GM21576 (cell line): ENCODE measurements around the gene PMPCA.

Source experiments
- ATAC-seq: cut with Tn5 transposase; IDR thresholded peaks from one replicate; pipeline ENCODE4 v1.9.1; 2021; ENCODE audit warnings: mild to moderate bottlenecking, moderate library complexity; ENCODE audit not compliant: unreplicated experiment

PMPCA gene, protein sequence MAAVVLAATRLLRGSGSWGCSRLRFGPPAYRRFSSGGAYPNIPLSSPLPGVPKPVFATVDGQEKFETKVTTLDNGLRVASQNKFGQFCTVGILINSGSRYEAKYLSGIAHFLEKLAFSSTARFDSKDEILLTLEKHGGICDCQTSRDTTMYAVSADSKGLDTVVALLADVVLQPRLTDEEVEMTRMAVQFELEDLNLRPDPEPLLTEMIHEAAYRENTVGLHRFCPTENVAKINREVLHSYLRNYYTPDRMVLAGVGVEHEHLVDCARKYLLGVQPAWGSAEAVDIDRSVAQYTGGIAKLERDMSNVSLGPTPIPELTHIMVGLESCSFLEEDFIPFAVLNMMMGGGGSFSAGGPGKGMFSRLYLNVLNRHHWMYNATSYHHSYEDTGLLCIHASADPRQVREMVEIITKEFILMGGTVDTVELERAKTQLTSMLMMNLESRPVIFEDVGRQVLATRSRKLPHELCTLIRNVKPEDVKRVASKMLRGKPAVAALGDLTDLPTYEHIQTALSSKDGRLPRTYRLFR

GRCh38 chr9:136410500-136411287 lies at the start of gene PMPCA, which contains the start of gene ENTR1:
TSS of gene PMPCA (plus strand) at chr9:136410658. CDS start at chr9:136410669, 11 bp downstream.
TSS of gene ENTR1 (minus strand) at chr9:136410614. CDS start at chr9:136410397, 217 bp downstream.
- ATAC-seq = peak; percentile 84

GRCh38 chr9:136361047-136361753 lies 49.3 kb upstream of the PMPCA start:
- ATAC-seq = no peak

DNA sequence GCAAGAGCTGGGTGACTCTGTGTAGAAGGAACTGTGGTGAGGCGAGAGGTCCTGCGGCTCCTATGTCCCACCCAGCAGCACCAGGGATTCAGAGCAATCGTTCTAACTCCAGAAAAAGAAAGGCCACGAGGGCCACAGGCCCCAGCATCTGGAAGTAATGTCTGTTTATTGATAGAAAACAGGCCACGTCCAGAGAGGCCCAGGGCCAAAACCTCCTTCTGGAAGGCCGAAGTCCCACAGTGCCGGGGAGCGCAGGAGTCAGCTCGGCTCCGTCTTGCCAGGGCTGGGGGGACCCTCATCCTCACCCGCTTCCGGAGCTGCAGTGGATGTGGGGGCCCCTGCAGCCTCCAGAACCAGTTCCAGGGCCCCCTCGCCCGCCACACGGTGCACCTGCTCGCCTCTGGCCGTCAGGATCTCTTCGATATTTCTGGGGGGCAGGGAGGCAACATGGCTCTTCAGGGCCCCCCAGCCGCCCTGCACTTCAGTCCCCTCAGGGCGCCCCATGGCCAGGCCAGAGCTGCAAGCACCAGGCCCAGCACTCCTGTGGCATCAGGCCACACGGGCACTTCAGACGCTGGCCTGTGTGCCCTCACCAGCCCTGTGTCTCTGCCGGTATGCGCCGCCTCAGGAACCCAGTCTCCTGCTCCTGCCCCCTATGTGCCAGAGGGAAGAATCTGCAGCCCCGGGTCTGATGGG lies 48.6 kb upstream of the PMPCA start:
- no peak for ATAC-seq

DNA sequence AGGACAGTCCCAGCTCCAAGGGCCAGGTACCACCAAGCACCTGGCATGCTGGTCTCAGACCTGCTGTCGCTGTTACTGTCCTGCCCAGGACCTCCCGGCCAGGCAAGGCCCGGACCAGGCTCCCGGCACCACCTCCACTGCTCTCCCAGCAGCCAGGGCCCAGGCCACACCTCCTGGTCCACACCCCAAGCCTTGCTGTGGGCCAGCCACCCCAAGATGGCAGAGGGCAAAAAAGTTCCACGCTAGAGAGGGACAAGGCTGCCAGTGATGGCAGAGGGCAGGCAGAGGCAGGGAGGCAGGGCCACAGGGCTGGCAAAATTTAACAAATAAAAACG lies 48.0 kb upstream of the PMPCA start:
- ATAC-seq = no peak

DNA sequence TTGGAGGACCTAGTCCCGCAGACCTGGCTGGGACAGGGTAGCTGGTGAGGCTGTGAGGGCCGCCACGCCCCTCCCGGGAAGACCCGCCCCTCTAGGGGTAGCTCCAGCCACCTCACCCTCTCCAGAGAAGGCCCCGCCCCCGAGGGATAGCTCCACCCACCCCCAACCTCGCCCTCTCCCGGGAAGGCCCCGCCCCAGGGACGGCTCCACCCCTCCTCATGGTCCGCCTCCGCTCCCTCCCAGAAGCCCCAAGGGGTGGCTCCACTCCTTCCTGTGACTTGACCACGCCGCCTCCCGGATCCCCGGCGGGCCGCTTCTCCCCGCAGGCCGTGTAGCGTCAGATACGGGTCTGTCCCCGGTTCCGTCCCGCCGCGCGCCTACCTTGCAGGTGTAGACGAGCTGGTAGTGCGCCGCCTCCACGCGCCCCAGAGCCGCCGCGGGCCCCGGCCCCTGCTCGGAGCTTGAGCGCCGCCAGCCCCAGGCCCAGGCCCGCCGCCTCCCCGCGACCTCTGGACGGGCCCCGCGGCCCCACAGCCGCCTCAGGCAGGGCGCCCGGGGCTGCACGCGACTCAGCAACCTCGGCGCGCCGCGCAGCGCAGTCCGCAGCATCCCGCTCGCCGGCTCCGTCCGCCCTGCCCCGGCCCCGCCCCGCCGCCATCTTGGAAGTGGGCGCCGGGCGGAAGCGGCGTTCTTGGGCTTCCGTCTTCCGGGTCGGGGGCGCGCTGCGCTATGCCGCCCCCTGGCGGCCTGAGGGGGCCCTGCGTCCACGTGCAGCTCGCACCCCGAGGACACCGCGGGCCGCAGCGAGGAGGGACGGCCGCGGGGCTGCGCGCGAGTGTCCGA lies 47.1 kb upstream of the PMPCA start, which contains the start of gene DNLZ:
DNLZ (minus strand) TSS at position 639 of the 843 bp plus-strand sequence; CDS start at position 609, 30 bp downstream.
- ATAC-seq = peak; percentile 76

DNA sequence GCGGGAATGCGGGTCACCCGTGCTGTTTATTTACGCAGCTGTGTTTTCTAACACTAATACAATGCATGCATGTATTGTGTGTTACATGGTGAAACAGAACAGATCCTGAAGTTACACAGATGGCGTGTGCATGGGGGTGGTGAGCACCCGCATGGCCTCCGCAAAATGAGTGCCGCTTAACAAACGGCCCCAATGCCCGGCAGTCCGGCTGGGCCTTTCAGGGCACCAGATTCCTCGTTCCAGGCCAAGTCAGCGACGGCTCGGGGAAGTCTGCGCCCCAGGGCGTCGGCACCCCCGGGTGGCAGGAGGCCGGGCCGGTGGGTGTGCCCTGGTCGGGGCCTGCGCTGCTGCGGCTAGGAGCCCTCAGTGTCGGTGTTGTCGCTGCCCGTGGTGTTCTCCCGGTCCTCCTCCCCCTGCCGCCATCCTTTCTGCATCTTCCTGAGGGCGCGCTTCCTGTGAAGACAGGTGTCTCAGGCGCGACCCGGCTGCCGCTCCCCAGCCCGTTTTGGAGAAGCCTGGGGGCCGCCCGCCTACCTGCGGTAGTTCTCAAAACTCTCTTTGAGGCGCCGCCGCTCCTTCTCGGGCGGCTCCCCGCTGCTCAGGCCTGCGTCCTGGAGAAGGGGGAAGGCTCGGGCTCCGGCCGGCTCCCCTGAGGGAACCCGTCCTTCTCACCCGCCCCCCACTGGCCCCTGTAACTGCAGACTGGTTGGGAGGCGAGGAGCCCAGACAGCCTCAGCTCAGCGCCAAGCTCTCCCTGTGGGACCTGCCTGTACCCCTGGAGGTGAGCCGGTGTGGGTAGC lies 46.3 kb upstream of the PMPCA start:
- no peak for ATAC-seq

GRCh38 chr9:136364942-136365774 lies 45.3 kb upstream of the PMPCA start:
- ATAC-seq = no peak

DNA sequence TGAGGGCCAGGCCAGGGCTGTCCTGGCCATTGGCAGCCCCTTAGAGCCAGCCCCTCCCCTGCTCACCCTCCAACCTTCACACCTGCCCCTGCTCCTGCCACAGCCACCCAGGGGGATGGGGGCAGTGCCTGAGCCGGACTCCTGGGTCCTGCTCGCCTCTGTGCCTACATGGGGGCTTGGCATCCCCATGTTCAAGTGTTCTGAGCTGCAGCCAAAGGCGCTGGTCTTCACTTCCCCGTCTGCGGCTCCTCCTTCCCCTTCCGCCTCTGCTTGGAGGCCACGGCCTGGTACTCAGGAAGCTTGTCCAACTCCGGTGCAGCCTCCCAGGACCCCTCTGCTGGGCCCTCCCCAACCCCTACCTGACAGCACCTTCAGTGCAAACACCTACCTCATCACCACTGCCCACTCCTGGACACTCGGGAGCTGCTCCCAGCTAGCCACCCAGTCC lies 44.7 kb upstream of the PMPCA start:
- no peak for ATAC-seq

DNA sequence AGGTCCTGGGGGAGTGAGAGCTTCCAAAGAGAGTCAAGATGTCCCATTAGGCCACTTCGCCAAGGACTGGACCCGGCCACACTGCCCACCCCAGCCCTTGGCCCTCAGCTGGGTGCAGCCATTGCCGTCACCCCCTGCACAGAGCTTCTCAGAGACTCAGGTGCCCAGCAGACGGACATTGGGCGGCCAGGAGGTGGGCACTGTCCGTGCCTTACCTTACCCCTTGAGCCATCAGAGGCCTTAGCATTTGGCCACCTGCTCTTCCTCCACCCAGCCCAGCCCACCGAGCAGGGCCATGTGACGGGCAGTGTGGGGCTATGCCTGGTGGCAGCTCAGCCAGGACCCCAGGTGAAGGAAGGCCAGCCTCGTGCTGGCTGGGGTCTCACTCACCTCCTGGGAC lies 43.6 kb upstream of the PMPCA start:
- ATAC-seq = no peak

DNA sequence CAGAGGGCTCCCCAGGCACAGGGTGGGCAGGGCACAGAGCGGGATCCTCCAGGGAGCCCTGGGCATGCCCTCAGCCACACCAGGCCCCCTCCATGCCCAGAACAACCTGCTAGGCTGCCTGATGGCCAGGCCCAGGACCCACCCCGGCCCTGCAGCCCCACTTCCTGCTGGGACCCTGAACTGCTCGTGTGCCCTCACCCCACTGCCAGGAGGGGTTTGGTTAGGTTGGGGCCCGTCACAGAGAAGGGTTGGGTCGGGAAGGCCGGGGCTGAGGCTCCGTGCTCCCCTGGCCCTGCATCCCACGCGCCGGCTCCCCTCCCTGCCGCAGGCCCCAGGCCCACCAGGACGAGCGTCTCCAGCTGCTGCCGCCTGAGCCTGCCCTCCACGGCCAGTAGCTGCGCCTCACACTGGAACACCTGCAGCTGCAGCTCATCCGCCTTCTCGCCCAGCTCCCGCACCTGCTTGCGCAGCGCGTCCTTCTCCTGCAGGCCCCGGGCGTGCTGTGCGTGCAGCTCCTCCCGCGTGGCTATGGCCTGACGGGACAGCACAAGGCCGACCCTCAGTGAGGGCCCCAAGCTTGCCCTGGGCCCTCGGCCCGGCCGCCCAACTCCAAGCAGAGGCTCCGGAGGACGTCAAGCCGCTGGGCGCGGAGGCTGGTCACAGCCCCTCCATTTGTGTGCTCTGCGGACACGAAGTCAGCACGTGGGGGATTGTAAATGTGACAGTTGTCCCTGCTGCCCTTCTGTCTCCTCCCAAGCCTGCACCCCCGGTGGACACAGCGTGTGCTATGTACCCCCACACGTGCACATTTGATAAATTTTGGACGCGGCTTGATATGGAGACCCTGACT lies 42.9 kb upstream of the PMPCA start:
- no peak for ATAC-seq

- ATAC-seq = no peak
Measured at GRCh38 chr9:136368190-136368589, 42.3 kb upstream of the PMPCA start.

DNA sequence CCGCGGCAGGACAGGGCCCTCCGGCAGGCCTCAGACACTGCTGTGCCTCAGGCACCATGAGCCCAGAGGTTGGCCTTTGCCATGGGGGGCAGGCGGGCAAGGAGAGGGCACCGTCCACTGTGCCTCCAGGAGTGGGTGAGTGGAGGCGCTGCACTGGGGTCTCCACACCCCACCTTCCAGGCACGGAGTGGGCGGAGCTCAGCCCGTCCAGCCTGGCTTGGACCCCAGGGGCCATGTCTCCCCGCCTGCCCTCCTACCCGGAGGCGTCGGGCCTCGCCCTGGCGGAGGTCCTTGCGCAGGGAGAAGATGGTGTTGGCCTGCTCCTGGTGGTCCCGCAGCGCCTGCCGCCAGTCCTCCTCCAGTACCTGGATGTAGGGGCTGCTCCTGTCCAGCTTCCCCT lies 40.4 kb upstream of the PMPCA start:
- no peak for ATAC-seq

GRCh38 chr9:136370687-136371532 lies 39.5 kb upstream of the PMPCA start:
- no peak for ATAC-seq

DNA sequence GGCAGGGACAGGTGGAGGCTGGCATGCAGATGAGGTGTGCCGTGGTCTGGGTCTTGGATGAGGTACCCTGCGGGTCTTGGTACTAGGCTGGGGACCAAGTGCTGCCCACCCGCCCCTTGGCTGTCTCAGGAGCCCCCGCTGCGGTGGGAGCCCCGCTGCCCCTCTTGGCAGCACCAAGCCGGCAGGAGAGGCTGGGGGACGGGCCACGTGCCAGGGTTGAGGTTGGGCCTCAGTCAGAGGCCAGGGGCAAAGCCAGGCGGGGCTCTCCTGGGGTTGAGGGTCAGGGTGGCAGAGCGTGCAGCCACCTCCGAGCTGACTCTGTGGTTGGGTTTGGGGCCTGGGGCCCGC lies 39.0 kb upstream of the PMPCA start:
- ATAC-seq = no peak

DNA sequence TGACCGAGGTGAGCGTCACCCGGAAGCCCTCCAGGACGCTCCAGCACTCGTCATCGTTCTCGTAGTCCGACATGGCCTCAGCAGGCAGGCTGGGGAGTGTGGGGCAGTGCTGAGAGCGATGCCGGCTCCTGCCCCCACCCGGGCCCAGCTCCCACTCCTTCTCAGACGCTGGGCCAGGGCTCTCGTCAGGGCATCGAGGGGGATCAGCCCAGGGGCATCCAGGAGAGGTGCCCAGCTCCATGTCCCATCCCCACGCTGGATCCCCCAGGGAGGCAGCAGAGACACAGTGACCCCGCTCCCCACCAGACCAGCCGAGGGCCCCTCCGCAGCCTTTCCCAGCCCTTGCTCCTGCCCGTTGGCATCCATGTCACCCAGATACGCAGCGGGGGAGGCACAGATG lies 38.5 kb upstream of the PMPCA start:
- ATAC-seq = no peak
